PC-9 (cell line): ENCODE measurements around the gene APOLD1. TPM values are rescaled to one million over a fixed set of nuclear protein-coding genes. Genes with fewer than 3 reads are reported as not detected.
A peak's percentile ranks its signal among the peaks of the same experiment; 100 is the strongest.

Experiments
- BruUV-seq: library from RNA; stranded (reverse); fragments of 400-500 nt; replicated peaks from 2 replicates; lab custom pipeline; 2021; lab: Mats Ljungman, UMichigan
- CTCF ChIA-PET: fragments of 300-600 bp; sonication (Branson Sonifier 250); formaldehyde crosslinking; loops from one replicate; lab custom pipeline; 2022; ENCODE audit warnings: antibody characterized with exemption; lab: Charles Lee
- POLR2A ChIA-PET: fragments of 300-600 bp; sonication (Branson Sonifier 250); formaldehyde crosslinking; loops from one replicate; lab custom pipeline; 2022; ENCODE audit warnings: antibody characterized with exemption; ENCODE audit not compliant: unreplicated experiment; lab: Charles Lee
- DNase-seq, 2 experiments: peaks; one replicate each; pipeline versions ENCODE4 v3.0.0 to v3.0.0-alpha.2; 2015 to 2022; ENCODE audit warnings: mixed read lengths in 1 of 2
- H2AFZ ChIP-seq: fragments of 200-600 bp; sonication (generic); 2 replicates; pipeline ENCODE4 v1.8.1; 2017; ENCODE audit warnings: antibody characterized with exemption
- H3F3A ChIP-seq: fragments of 200-600 bp; sonication (generic); 2 replicates; pipeline ENCODE4 v1.8.1; 2017; ENCODE audit warnings: antibody characterized with exemption, mild to moderate bottlenecking, low read depth; ENCODE audit not compliant: insufficient read depth
- H3K27ac ChIP-seq: fragments of 200-600 bp; sonication (generic); 2 replicates; pipeline ENCODE4 v1.6.1; 2016; ENCODE audit warnings: mixed run types
- H3K27me3 ChIP-seq: fragments of 200-600 bp; sonication (generic); 2 replicates; pipeline ENCODE4 v1.6.1; 2016; ENCODE audit warnings: low read depth, mixed run types; ENCODE audit not compliant: insufficient read depth
- H3K36me3 ChIP-seq: fragments of 200-600 bp; sonication (generic); 2 replicates; pipeline ENCODE4 v1.6.1; 2016; ENCODE audit warnings: low read depth, mixed run types
- H3K4me1 ChIP-seq: fragments of 200-600 bp; sonication (generic); replicated peaks from 2 replicates; pipeline ENCODE4 v1.6.1; 2016; ENCODE audit warnings: mixed run types; ENCODE audit not compliant: insufficient read depth
- H3K4me2 ChIP-seq: fragments of 200-600 bp; sonication (generic); 2 replicates; pipeline ENCODE4 v1.6.1; 2017; ENCODE audit warnings: mixed run types
- H3K4me3 ChIP-seq: fragments of 200-600 bp; sonication (generic); 2 replicates; pipeline ENCODE4 v1.6.1; 2016; ENCODE audit warnings: mixed run types
- H3K79me2 ChIP-seq: fragments of 200-600 bp; sonication (generic); 2 replicates; pipeline ENCODE4 v1.6.1; 2017; ENCODE audit warnings: low read depth, mixed run types
- H3K9me2 ChIP-seq: fragments of 200-600 bp; sonication (generic); 2 replicates; pipeline ENCODE4 v1.8.1; 2017; ENCODE audit warnings: mild to moderate bottlenecking; ENCODE audit not compliant: insufficient read depth
- H3K9me3 ChIP-seq: fragments of 200-600 bp; sonication (generic); 2 replicates; pipeline ENCODE4 v1.8.1; 2016; ENCODE audit warnings: low read depth; ENCODE audit not compliant: insufficient read depth
- H4K20me1 ChIP-seq: fragments of 200-600 bp; sonication (generic); 2 replicates; pipeline ENCODE4 v1.8.1; 2017; ENCODE audit not compliant: insufficient read depth
- CTCF ChIP-seq: fragments of 200-600 bp; sonication (generic); conservative IDR thresholded peaks from 2 replicates; pipeline ENCODE4 v1.6.1; 2017; ENCODE audit warnings: mixed run types, antibody characterized with exemption, mild to moderate bottlenecking, moderate library complexity
- EZH2 ChIP-seq: fragments of 200-600 bp; sonication (generic); IDR thresholded peaks from 2 replicates; pipeline ENCODE4 v1.8.0; 2017; ENCODE audit warnings: antibody characterized with exemption, low read depth
- intact Hi-C: fragments of 100-400 bp; cut with micrococcal nuclease; formaldehyde crosslinking; loops from one replicate; pipeline ENCODE4 v1.10.0; 2022; ENCODE audit not compliant: unreplicated experiment
- total RNA-seq: library from RNA; stranded (reverse); gene quantifications from 2 replicates; pipeline ENCODE4 v1.2.3, GENCODE V29; 2021

APOLD1 gene
- total RNA-seq, 1 experiment from 2014 or later, result 23.3 TPM

- peaks cover 44% of the 10 kb centered on the region for H3K4me1 ChIP-seq
- POLR2A ChIA-PET, result interaction anchor here (0.6 kb wide), 1 partner anchor 409 kb away, joined by 4 read pairs; no protein-coding TSS in a partner anchor
- CTCF ChIA-PET, result interaction anchor here (0.6 to 0.8 kb wide), 3 partner anchors 8 to 39 kb away, joined by 4 to 9 read pairs (median 7); no protein-coding TSS in a partner anchor
- H3F3A ChIP-seq, result peaks cover 29% of the 10 kb centered on the region
- BruUV-seq, result no TSS peak
- H3K9me3 ChIP-seq, result 0 out of 2 replicates have a peak, but pooled peaks cover 6% of the 10 kb centered on the region
- peak overlapping the region; percentile 29 for H3K4me2 ChIP-seq
- no peaks in the 10 kb centered on the region for H3K79me2 ChIP-seq
- peak overlapping the region; percentile 37 for H3K27ac ChIP-seq
- H3K36me3 ChIP-seq, result no peaks in the 10 kb centered on the region
- H3K27me3 ChIP-seq, result no peaks in the 10 kb centered on the region
- H3K9me2 ChIP-seq, result no peaks in the 10 kb centered on the region
- no peak overlapping the region for H2AFZ ChIP-seq
- intact Hi-C loops, result no loop called here
- DNase-seq, result peak; percentile 43 to 93
- H3K4me3 ChIP-seq, result no peak overlapping the region
- H4K20me1 ChIP-seq, result no peaks in the 10 kb centered on the region
- no peak for TF ChIP-seq EZH2
- no peak for TF ChIP-seq CTCF
Observed at GRCh38 chr12:12776261-12776660, 9.2 kb upstream of the APOLD1 start.

GRCh38 chr12:12777092-12777491 lies 8.4 kb upstream of the APOLD1 start:
- Histone ChIP-seq H3K27me3 (no peaks in the 10 kb centered on the region), H3K36me3 (no peaks in the 10 kb centered on the region), H3K9me3 (0 out of 2 replicates have a peak, but pooled peaks cover 6% of the 10 kb centered on the region), H3F3A (peaks cover 29% of the 10 kb centered on the region), H3K4me3 (no peak overlapping the region), H3K9me2 (no peaks in the 10 kb centered on the region), H4K20me1 (no peaks in the 10 kb centered on the region), H3K4me1 (peaks cover 44% of the 10 kb centered on the region), H3K27ac (no peak overlapping the region; the same call in 1 of the 2 replicates), H3K79me2 (no peaks in the 10 kb centered on the region), H2AFZ (no peak overlapping the region), H3K4me2 (no peak overlapping the region)
- no TSS peak for BruUV-seq
- CTCF ChIA-PET, result no interaction called here
- DNase-seq, result no peak
- no peak for TF ChIP-seq CTCF
- no peak for TF ChIP-seq EZH2
- POLR2A ChIA-PET, result interaction anchor here (0.5 kb wide), 1 partner anchor 418 kb away, joined by 11 read pairs; no protein-coding TSS in a partner anchor
- intact Hi-C loops, result no loop called here

- Histone ChIP-seq H3K36me3 (no peaks in the 10 kb centered on the region), H3K27ac (peak overlapping the region; percentile 3; the same call in 1 of the 2 replicates), H3K9me2 (no peaks in the 10 kb centered on the region), H3K4me2 (peak overlapping the region; percentile 46), H4K20me1 (no peaks in the 10 kb centered on the region), H3K4me1 (peaks cover 44% of the 10 kb centered on the region), H3K79me2 (no peaks in the 10 kb centered on the region), H3K27me3 (no peaks in the 10 kb centered on the region), H3F3A (peaks cover 29% of the 10 kb centered on the region), H3K9me3 (no peaks in the 10 kb centered on the region), H2AFZ (no peak overlapping the region), H3K4me3 (no peak overlapping the region)
- CTCF ChIA-PET, result interaction anchor here (1.2 kb wide), 1 partner anchor 33 kb away, joined by 3 read pairs; no protein-coding TSS in a partner anchor
- TF ChIP-seq EZH2 (no peak), CTCF (no peak)
- intact Hi-C loops, result loop anchor here (2.0 kb wide), 2 partner anchors 20 to 54 kb away; no protein-coding TSS in a partner anchor
- POLR2A ChIA-PET, result interaction anchor here (0.6 to 1.1 kb wide), 10 partner anchors 21 to 1132 kb away, joined by 3 to 24 read pairs (median 6); partner anchors contain the start of gene GPRC5A
- no TSS peak for BruUV-seq
- DNase-seq, result no peak
Observed at GRCh38 chr12:12779007-12779406, 6.5 kb upstream of the APOLD1 start.
